ENCODE measurements around the gene ATP8A2. TPM values are rescaled to one million over a fixed set of nuclear protein-coding genes. Genes with fewer than 3 reads are reported as not detected.

ATP8A2 gene
- total and polyA plus RNA-seq, 2 of the 4 experiments (the other 2 are of a cell fraction) = 0.02 to 0.18 TPM

DNA sequence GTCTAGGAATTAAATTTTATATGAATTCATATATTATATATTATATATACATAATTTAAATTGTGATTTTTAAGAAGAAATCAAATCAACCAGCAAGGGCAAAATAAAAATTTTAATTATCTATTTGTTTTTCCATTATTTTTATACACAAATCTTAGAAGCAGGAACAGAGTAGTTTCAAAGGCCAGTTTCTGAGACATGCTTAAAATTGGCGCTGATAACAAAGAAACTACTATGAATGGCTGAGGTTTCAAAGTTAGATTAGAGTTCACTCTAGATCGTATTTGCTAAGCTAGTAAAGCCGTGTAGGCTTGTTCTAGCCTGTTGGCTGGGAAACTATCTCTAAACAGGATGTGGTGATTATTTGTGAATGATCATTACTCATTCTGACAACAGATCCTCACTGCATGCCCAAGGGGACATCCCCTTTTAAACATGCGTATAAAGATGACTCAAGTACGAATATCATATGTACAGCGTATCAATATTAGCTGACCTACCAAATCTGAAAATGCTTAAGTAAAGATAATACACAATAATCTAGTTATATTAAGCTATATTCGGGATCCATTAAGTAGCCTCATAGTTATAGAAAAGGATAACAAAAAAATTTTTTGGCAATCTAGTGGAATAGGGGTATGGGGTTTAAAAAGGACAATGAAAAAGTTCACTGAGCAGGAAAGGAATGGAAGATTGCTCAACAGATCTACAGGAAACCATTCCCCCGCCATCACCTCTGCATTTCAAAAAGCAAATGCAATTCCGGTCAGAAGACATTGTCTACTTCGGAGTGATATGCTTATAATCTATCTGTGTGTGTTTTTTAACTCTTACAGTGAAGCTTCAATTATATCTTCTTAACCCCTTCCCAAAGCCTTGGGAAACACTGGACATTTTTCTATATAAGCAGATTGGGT, 529.9 kb downstream of the ATP8A2 start:
- peak; percentile 11 for DNase-seq
- no peak overlapping the region for H3K4me2 ChIP-seq (ENCODE audit: low read depth, low read length)
- dilution Hi-C loops (cut with HindIII; ENCODE audit: low sequenced_read_pairs, unreplicated experiment) (no loop called here), in situ Hi-C loops (cut with MboI; ENCODE audit: low sequenced_read_pairs) (no loop called here), intact Hi-C loops (cut with micrococcal nuclease) (no loop called here)
- no peak overlapping the region for H4K8ac ChIP-seq (ENCODE audit: low read depth in 2 of 2, low read length in 2 of 2)
- no peak overlapping the region for H3K18ac ChIP-seq (ENCODE audit: low read depth, low read length)
- no TSS peak for BruUV-seq (replicated peaks)
- no peak overlapping the region for H2BK120ac ChIP-seq (ENCODE audit: low read depth, low read length)
- no peaks in the 10 kb centered on the region for H3K4me1 ChIP-seq (ENCODE audit: control insufficient read depth, insufficient read depth, low read length)
- no peak overlapping the region for H3K4me3 ChIP-seq (ENCODE audit: insufficient read depth, low read depth, low read length)
- no peak overlapping the region for H3K14ac ChIP-seq (replicated peaks; ENCODE audit: low read depth, low read length)
- H3K4ac ChIP-seq (ENCODE audit: low read depth, low read length) = no peak overlapping the region
- H3K23ac ChIP-seq (ENCODE audit: low read depth, low read length) = no peak overlapping the region
- no peak overlapping the region for H3K56ac ChIP-seq (ENCODE audit: extremely low read depth, insufficient read depth, low read length)
- no peaks in the 10 kb centered on the region for H4K20me1 ChIP-seq (ENCODE audit: insufficient read depth, low read length)
- no peak for ATAC-seq (ENCODE audit: low read depth)
- no peak overlapping the region for H4K91ac ChIP-seq (ENCODE audit: insufficient read depth, low read depth, low read length)
- no peak overlapping the region for H2BK15ac ChIP-seq (ENCODE audit: low read depth, low read length)
- H4K5ac ChIP-seq (ENCODE audit: low read depth, low read length) = no peak overlapping the region
- H3K79me1 ChIP-seq (ENCODE audit: low read depth in 1 of 2, low read length in 2 of 2) = no peaks in the 10 kb centered on the region
- H3K9ac ChIP-seq (ENCODE audit: low read depth, low read length) = no peak overlapping the region
- TF ChIP-seq CHD1 (IDR thresholded peaks at IDR 0.05; ENCODE audit: low read depth, low read length) = no peak
- no peak for TF ChIP-seq CEBPB (IDR thresholded peaks at IDR 0.05; ENCODE audit: low read depth, low read length)
- TF ChIP-seq MAFK (IDR thresholded peaks at IDR 0.05; ENCODE audit: low read depth, low read length) = no peak
- TF ChIP-seq SMC3 (IDR thresholded peaks at IDR 0.05; ENCODE audit: low read depth, low read length) = no peak
- TF ChIP-seq RFX5 (IDR thresholded peaks at IDR 0.05; ENCODE audit: low read depth, low read length) = no peak
- TF ChIP-seq MAZ (IDR thresholded peaks at IDR 0.05; ENCODE audit: borderline replicate concordance, low read depth, low read length) = no peak
- no peak for TF ChIP-seq CTCF (conservative IDR thresholded peaks at IDR 0.05; ENCODE audit: low read depth, low read length)
- TF ChIP-seq RCOR1 (IDR thresholded peaks at IDR 0.05; ENCODE audit: insufficient replicate concordance, low read length) = no peak
- TF ChIP-seq BHLHE40 (IDR thresholded peaks at IDR 0.05; ENCODE audit: low read depth, low read length) = no peak
- TF ChIP-seq FOS (IDR thresholded peaks at IDR 0.05; ENCODE audit: low read depth, low read length) = no peak
- TF ChIP-seq, protein P1, sequence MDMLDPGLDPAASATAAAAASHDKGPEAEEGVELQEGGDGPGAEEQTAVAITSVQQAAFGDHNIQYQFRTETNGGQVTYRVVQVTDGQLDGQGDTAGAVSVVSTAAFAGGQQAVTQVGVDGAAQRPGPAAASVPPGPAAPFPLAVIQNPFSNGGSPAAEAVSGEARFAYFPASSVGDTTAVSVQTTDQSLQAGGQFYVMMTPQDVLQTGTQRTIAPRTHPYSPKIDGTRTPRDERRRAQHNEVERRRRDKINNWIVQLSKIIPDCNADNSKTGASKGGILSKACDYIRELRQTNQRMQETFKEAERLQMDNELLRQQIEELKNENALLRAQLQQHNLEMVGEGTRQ (IDR thresholded peaks at IDR 0.05; ENCODE audit: low read depth, low read length) = no peak
- TF ChIP-seq RAD21 (IDR thresholded peaks at IDR 0.05; ENCODE audit: low read length) = no peak
- no peak for TF ChIP-seq POLR2A (IDR thresholded peaks at IDR 0.05; ENCODE audit: low read depth, low read length)
- no peak for TF ChIP-seq ELK1 (IDR thresholded peaks at IDR 0.05; ENCODE audit: borderline replicate concordance, low read depth, low read length)
- TF ChIP-seq NFE2L2 (IDR thresholded peaks at IDR 0.05; ENCODE audit: low read depth, low read length) = no peak
- H2AK5ac ChIP-seq (ENCODE audit: low read depth, low read length) = no peak overlapping the region
- peaks cover 10% of the 10 kb centered on the region for H3K9me3 ChIP-seq (ENCODE audit: control insufficient read depth, insufficient read depth, low read length)
- no peak overlapping the region for H2AFZ ChIP-seq (replicated peaks; ENCODE audit: low read length, poor library complexity)
- H2BK20ac ChIP-seq (ENCODE audit: low read depth, low read length) = no peak overlapping the region
- no CpG with 5 or more reads among the region's 10 CpGs for WGBS, 2 experiments (ENCODE audit: extremely low coverage in 2 of 2, insufficient read length in 1 of 2)
- H3K27ac ChIP-seq (ENCODE audit: insufficient read depth, low read length) = no peak overlapping the region
- H3K27me3 ChIP-seq (ENCODE audit: control insufficient read depth, insufficient read depth, low read length) = no peaks in the 10 kb centered on the region
- no peaks in the 10 kb centered on the region for H3K36me3 ChIP-seq (ENCODE audit: control insufficient read depth, insufficient read depth, low read length)
- CTCF ChIA-PET = no interaction called here
- no peaks in the 10 kb centered on the region for H3K9me1 ChIP-seq (ENCODE audit: insufficient read depth, low read length)
- H2AK9ac ChIP-seq (replicated peaks; ENCODE audit: low read depth, low read length, poor library complexity) = no peak overlapping the region
- H2BK5ac ChIP-seq (ENCODE audit: low read depth, low read length, poor library complexity, severe bottlenecking) = no peak overlapping the region
- POLR2A ChIA-PET (ENCODE audit: unreplicated experiment) = no interaction called here
